ENCODE results near the gene MT1A. TPM values are rescaled to one million over a fixed set of nuclear protein-coding genes. Genes with fewer than 3 reads are reported as not detected.

Gene MT1A
- total and polyA plus RNA-seq, 3 experiments from 2014 or later = 0.71 TPM; not detected in 2

GRCh38 chr16:56684256-56684925 lies 45.9 kb downstream of the MT1A start:
- Histone ChIP-seq H3K27me3 (ENCODE audit: insufficient read depth, low read length, poor library complexity, severe bottlenecking) (no peaks in the 10 kb centered on the region), H3K4me3 (ENCODE audit: low read length) (no peak overlapping the region), H3K4me1 (ENCODE audit: insufficient read depth, low read length) (peaks cover 17% of the 10 kb centered on the region), H3K36me3 (ENCODE audit: insufficient read depth, low read length) (no peaks in the 10 kb centered on the region), H3K9me3 (ENCODE audit: low read length) (no peaks in the 10 kb centered on the region), H3K27ac (ENCODE audit: low read depth, low read length) (no peak overlapping the region)
- Mint-ChIP-seq H3K36me3 (peaks cover 3 to 6% (median 6%) of the 10 kb centered on the region in 3 donors), H3K9me3 (peaks cover 0 to 3% (median 0%) of the 10 kb centered on the region in 5 donors), H3K27me3 (no peaks in the 10 kb centered on the region), H3K4me1 (peaks cover 26 to 29% (median 27%) of the 10 kb centered on the region in 3 donors), H3K4me3 (peak overlapping the region in 6 of 7 donors; percentile 61 to 97 (median 96)), H3K27ac (peak overlapping the region in 2 of 8 donors; percentile 15 to 66)
- ChIA-PET CTCF (interaction anchor here (1.3 kb wide), 1 partner anchor 107 kb away, joined by 3 read pairs; no protein-coding TSS in a partner anchor), POLR2A (no interaction called here)
- DNase-seq = no peak

GRCh38 chr16:56684926-56685590 lies 46.6 kb downstream of the MT1A start:
- H3K27me3 Mint-ChIP-seq = no peaks in the 10 kb centered on the region
- Histone ChIP-seq H3K27me3 (ENCODE audit: insufficient read depth, low read length, poor library complexity, severe bottlenecking) (no peaks in the 10 kb centered on the region), H3K9me3 (ENCODE audit: low read length) (no peaks in the 10 kb centered on the region), H3K4me3 (ENCODE audit: low read length) (no peak overlapping the region), H3K36me3 (ENCODE audit: insufficient read depth, low read length) (no peaks in the 10 kb centered on the region), H3K4me1 (ENCODE audit: insufficient read depth, low read length) (peaks cover 17% of the 10 kb centered on the region), H3K27ac (ENCODE audit: low read depth, low read length) (no peak overlapping the region)
- peak overlapping the region in 2 of 7 donors; percentile 19 to 97 for H3K4me3 Mint-ChIP-seq
- no peak for DNase-seq
- ChIA-PET CTCF (no interaction called here), POLR2A (no interaction called here)
- H3K4me1 Mint-ChIP-seq = peaks cover 26 to 29% (median 27%) of the 10 kb centered on the region in 3 donors
- no peak overlapping the region for H3K27ac Mint-ChIP-seq
- H3K36me3 Mint-ChIP-seq = peaks cover 3 to 6% (median 6%) of the 10 kb centered on the region in 3 donors
- peaks cover 0 to 3% (median 0%) of the 10 kb centered on the region in 5 donors for H3K9me3 Mint-ChIP-seq

GRCh38 chr16:56686758-56687157 lies 48.3 kb downstream of the MT1A start:
- Histone ChIP-seq H3K4me1 (ENCODE audit: insufficient read depth, low read length) (peaks cover 13% of the 10 kb centered on the region), H3K4me3 (ENCODE audit: low read length) (no peak overlapping the region), H3K9me3 (ENCODE audit: low read length) (no peaks in the 10 kb centered on the region), H3K36me3 (ENCODE audit: insufficient read depth, low read length) (no peaks in the 10 kb centered on the region), H3K27ac (ENCODE audit: low read depth, low read length) (no peak overlapping the region), H3K27me3 (ENCODE audit: insufficient read depth, low read length, poor library complexity, severe bottlenecking) (no peaks in the 10 kb centered on the region)
- ChIA-PET CTCF (no interaction called here), POLR2A (no interaction called here)
- H3K36me3 Mint-ChIP-seq = peaks cover 3 to 6% (median 6%) of the 10 kb centered on the region in 3 donors
- peak overlapping the region in 1 of 7 donors; percentile 28 for H3K4me3 Mint-ChIP-seq
- peaks cover 2 to 5% of the 10 kb centered on the region in 2 donors for H3K27me3 Mint-ChIP-seq
- peaks cover 21 to 22% (median 21%) of the 10 kb centered on the region in 3 donors for H3K4me1 Mint-ChIP-seq
- DNase-seq = no peak
- H3K9me3 Mint-ChIP-seq = peaks cover 0 to 3% (median 0%) of the 10 kb centered on the region in 5 donors
- H3K27ac Mint-ChIP-seq = no peak overlapping the region

- Histone ChIP-seq H3K27ac (ENCODE audit: low read depth, low read length) (no peak overlapping the region), H3K36me3 (ENCODE audit: insufficient read depth, low read length) (no peaks in the 10 kb centered on the region), H3K9me3 (ENCODE audit: low read length) (no peaks in the 10 kb centered on the region), H3K4me1 (ENCODE audit: insufficient read depth, low read length) (peaks cover 2% of the 10 kb centered on the region), H3K27me3 (ENCODE audit: insufficient read depth, low read length, poor library complexity, severe bottlenecking) (no peaks in the 10 kb centered on the region), H3K4me3 (ENCODE audit: low read length) (no peak overlapping the region)
- ChIA-PET CTCF (no interaction called here), POLR2A (no interaction called here)
- H3K27me3 Mint-ChIP-seq = peaks cover 2 to 5% of the 10 kb centered on the region in 2 donors
- H3K9me3 Mint-ChIP-seq = peaks cover 0 to 3% (median 0%) of the 10 kb centered on the region in 5 donors
- H3K27ac Mint-ChIP-seq = no peak overlapping the region
- H3K36me3 Mint-ChIP-seq = peaks cover 3 to 6% (median 3%) of the 10 kb centered on the region in 3 donors
- H3K4me1 Mint-ChIP-seq = peaks cover 8% of the 10 kb centered on the region in 3 donors
- DNase-seq = no peak
- H3K4me3 Mint-ChIP-seq = peak overlapping the region in 1 of 7 donors; percentile 10
Measured at GRCh38 chr16:56688762-56689161, 50.3 kb downstream of the MT1A start.

GRCh38 chr16:56689171-56689570 lies 50.7 kb downstream of the MT1A start:
- CTCF ChIA-PET = no interaction called here
- Histone ChIP-seq H3K36me3 (ENCODE audit: insufficient read depth, low read length) (no peaks in the 10 kb centered on the region), H3K4me1 (ENCODE audit: insufficient read depth, low read length) (no peaks in the 10 kb centered on the region), H3K9me3 (ENCODE audit: low read length) (no peaks in the 10 kb centered on the region), H3K4me3 (ENCODE audit: low read length) (no peak overlapping the region), H3K27me3 (ENCODE audit: insufficient read depth, low read length, poor library complexity, severe bottlenecking) (no peaks in the 10 kb centered on the region), H3K27ac (ENCODE audit: low read depth, low read length) (no peak overlapping the region)
- POLR2A ChIA-PET = no interaction called here
- DNase-seq = no peak
- H3K9me3 Mint-ChIP-seq = peaks cover 0 to 3% (median 0%) of the 10 kb centered on the region in 5 donors
- H3K36me3 Mint-ChIP-seq = peaks cover 3 to 5% (median 3%) of the 10 kb centered on the region in 3 donors
- H3K27ac Mint-ChIP-seq = no peak overlapping the region
- no peak overlapping the region for H3K4me3 Mint-ChIP-seq
- H3K27me3 Mint-ChIP-seq = peaks cover 2 to 5% of the 10 kb centered on the region in 2 donors
- H3K4me1 Mint-ChIP-seq = peaks cover 4% of the 10 kb centered on the region in 3 donors

Other genes with a start within 250 kb of the MT1A start
- gene AMFR, start 213.1 kb upstream of the MT1A start, total RNA-seq = 10 to 100 TPM; 64.3 to 70.1 TPM
- gene AMFR, start 213.1 kb upstream of the MT1A start, polyA plus RNA-seq = 39.8 TPM
- 100 to 1,000 TPM; 334 to 359 TPM for gene NUDT21, start 187.3 kb upstream of the MT1A start, total RNA-seq
- 77.2 TPM for gene NUDT21, start 187.3 kb upstream of the MT1A start, polyA plus RNA-seq
- gene OGFOD1, start 187.1 kb upstream of the MT1A start, total RNA-seq = 10 to 100 TPM; 87.9 to 91.9 TPM
- 114 TPM for gene OGFOD1, start 187.1 kb upstream of the MT1A start, polyA plus RNA-seq
- 10 to 100 TPM; 16.2 to 19.1 TPM for gene BBS2, start 118.6 kb upstream of the MT1A start, total RNA-seq
- 37.7 TPM for gene BBS2, start 118.6 kb upstream of the MT1A start, polyA plus RNA-seq
- gene MT4, start 73.6 kb upstream of the MT1A start, total RNA-seq = not detected
- not detected for gene MT4, start 73.6 kb upstream of the MT1A start, polyA plus RNA-seq
- under 1 TPM in 1 of 2 experiments, not detected in 1; 0.94 TPM for gene MT3, start 49.1 kb upstream of the MT1A start, total RNA-seq
- gene MT3, start 49.1 kb upstream of the MT1A start, polyA plus RNA-seq = 0.99 TPM
- gene MT2A, start 30.1 kb upstream of the MT1A start, total RNA-seq = 100 to 1,000 TPM; 285 to 349 TPM
- gene MT2A, start 30.1 kb upstream of the MT1A start, polyA plus RNA-seq = 435 TPM
- gene MT1E, start 12.9 kb upstream of the MT1A start, total RNA-seq = 100 to 1,000 TPM; 153 to 163 TPM
- 40.4 TPM for gene MT1E, start 12.9 kb upstream of the MT1A start, polyA plus RNA-seq
- not detected for gene MT1M, start 6.0 kb upstream of the MT1A start, total RNA-seq
- not detected for gene MT1M, start 6.0 kb upstream of the MT1A start, polyA plus RNA-seq
- not detected for gene MT1B, start 13.2 kb downstream of the MT1A start, total RNA-seq
- gene MT1B, start 13.2 kb downstream of the MT1A start, polyA plus RNA-seq = not detected
- 10 to 100 TPM; 17.9 to 18.6 TPM for gene MT1F, start 19.3 kb downstream of the MT1A start, total RNA-seq
- gene MT1F, start 19.3 kb downstream of the MT1A start, polyA plus RNA-seq = 60.7 TPM
- gene MT1G, start 29.4 kb downstream of the MT1A start, total RNA-seq = 10 to 100 TPM; 41.0 to 46.8 TPM
- gene MT1G, start 29.4 kb downstream of the MT1A start, polyA plus RNA-seq = not detected
- gene MT1H, start 31.1 kb downstream of the MT1A start, total RNA-seq = 1 to 10 TPM; 4.8 to 5.5 TPM
- gene MT1H, start 31.1 kb downstream of the MT1A start, polyA plus RNA-seq = not detected
- 10 to 100 TPM; 85.4 to 93.8 TPM for gene MT1X, start 43.8 kb downstream of the MT1A start, total RNA-seq
- 181 TPM for gene MT1X, start 43.8 kb downstream of the MT1A start, polyA plus RNA-seq
- 100 to 1,000 TPM; 153 to 155 TPM for gene NUP93, start 91.5 kb downstream of the MT1A start, total RNA-seq
- 93.8 TPM for gene NUP93, start 91.5 kb downstream of the MT1A start, polyA plus RNA-seq
- gene SLC12A3, start 226.5 kb downstream of the MT1A start, total RNA-seq = not detected
- not detected for gene SLC12A3, start 226.5 kb downstream of the MT1A start, polyA plus RNA-seq

Measured in CD8-positive, alpha-beta memory T cell (primary cell).